HG03175 (cell line): Measurements from ENCODE around the gene OR13A1.
"Not testable (repeated sequence)": the region's sequence is repeated elsewhere in the genome, so short reads cannot be mapped to it uniquely, and the experiment has no call there.

ENCODE experiments used
- ATAC-seq: cut with Tn5 transposase; IDR thresholded peaks from one replicate; pipeline ENCODE4 v1.9.1; 2021; ENCODE audit warnings: mild to moderate bottlenecking, moderate library complexity; ENCODE audit not compliant: unreplicated experiment

The OR13A1 gene

DNA sequence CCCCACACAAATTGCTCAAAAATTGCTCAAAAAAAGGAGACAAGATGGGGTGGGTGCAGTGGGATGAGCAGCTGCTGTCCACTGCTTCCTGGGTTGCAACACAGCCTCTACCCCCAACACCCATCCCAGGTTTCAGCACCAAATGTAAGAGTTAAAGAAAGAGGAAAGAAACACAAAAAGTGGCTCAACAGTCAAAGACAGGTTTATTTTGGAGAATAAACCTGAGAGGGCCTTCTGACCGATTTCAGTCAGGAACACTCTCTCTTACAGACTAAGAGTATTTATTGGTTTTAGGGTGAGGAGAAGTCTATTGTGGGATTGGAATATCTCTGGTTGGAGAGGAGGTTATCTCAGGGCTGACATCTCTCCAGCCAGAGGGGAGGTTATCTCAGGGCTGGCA, 28.4 kb downstream of the OR13A1 start:
- no peak for ATAC-seq

DNA sequence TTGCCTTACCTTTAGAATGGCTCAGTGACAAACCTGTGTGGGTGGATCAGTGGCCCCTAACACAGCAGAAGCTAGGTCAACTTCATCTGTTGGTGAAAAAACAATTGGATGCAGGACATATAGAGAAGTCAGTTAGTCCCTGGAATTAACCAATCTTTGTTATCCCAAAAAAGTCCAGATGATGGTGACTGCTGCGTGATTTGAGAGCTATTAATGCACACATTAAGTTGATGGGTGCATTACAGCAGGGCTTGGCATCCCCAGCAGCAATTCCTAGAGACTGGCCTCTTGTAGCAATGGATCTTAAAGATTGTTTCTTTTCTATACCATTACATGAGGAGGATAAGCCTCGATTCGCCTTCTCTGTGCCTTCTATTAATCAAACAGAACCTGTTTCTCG, 33.3 kb downstream of the OR13A1 start:
- ATAC-seq = no peak

DNA sequence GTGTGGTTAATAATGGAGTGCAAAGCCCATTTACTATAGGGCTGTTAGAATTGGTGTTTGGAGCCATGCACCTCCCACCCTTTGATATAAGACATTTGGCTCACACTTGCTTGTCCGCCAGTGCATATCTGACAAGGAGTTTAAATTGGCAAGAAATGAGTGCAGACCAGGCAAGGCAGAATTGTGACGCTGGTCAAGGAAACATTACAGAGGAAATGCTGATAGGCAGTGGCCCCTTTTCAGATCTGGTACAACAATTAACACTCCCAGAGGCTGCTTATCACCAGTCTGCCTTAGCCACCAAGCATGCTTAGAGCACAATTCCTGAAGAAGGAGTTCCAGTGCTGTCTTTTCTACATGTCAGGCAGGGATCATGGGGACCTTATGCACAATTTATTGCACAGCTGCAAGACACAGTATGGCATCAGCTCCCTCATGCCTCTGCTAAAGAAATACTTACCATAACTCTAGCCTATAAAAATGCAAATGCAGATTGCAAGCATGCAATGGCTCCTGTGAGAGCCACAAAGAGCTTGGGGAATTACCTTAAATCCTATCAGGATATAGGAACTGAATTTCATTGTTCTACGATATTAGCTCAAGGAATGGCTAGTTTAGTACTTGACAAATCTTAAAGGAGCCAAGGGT, 35.2 kb downstream of the OR13A1 start:
- ATAC-seq = no peak

DNA sequence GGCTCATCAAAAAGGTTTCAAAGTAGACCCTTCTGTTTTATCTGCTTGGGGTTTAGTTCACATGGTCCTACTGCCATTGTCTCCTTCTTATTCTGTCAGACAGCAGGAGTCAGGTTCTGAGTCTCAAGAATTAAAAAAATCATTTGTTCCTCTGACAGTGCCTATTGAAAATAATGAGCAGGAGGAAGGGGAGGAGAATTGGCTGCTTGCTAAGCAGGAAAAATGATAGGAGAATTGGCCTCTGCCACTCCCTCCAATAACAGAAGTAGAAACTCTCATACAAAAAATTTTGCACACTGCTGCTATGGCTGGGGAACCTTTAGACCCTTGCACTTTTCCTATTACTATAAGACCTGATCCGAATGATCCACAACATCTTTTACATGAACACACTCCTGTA, 35.7 kb downstream of the OR13A1 start:
- no peak for ATAC-seq

DNA sequence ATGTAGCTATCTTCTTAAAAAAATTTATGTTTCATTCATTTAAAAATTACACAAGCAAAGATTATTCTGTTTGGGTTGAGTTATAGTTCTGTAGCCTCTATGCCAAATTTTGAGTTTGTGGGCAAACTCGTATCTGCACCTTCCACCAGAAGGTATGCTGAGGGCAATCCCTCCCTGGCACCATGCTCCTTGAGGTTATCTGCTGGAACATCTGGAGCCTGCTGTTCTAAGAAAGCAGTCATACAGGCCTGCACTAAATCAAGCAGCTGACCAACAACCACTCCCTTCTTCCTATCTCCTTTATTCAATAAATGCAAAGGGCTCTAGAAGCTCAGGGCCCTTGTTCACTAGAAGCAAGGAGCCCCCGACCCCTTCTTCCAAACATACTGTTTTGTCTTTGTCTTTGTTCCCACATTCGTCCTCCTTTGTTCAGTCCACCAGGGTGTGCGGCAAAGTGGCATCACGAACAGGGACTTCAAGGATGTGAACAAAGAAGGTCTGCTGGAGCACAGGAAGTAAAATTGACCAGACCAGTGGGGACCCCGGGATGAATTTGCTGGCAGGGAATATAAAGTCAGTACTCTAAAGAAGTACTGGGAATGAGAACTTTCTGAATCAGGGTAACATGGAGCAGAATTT, 36.4 kb downstream of the OR13A1 start:
- no peak for ATAC-seq

DNA sequence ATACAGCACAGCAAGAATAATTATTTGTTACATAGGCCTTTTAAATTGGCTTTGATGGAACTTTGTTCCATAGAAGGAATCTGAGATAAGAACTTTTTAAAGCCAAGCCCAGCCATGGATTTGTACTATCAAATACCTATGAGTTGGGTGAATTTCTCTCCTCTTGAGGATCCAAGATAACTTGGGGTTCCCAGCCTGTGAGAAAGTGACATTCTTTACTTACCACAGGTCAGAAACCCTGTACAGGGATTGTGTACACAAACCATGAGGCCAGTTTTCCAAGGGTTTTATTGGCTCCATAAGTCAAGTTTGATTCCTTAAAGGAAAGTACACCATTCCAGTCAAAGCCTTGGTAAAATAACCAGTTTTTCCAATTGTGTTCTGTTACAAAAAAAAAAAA, 39.3 kb downstream of the OR13A1 start:
- ATAC-seq = not testable (repeated sequence)

DNA sequence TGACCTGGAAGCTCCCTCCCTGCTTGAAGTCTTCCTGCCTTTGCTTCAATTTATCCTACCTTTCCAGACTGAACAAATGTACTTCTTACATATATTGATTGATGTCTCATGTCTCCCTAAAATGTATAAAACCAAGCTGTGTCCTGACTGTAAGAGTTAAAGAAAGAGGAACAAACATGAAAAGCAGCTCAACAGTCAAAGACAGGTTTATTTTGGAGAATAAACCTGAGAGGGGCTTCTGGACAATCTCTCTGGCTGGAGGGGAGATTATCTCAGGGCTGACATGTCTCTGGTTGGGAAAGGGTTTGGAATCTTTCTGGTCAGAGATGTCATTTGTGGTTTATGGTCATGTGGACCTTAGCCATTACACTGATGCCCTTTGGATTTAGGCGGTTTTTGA, 41.0 kb downstream of the OR13A1 start:
- ATAC-seq = no peak

DNA sequence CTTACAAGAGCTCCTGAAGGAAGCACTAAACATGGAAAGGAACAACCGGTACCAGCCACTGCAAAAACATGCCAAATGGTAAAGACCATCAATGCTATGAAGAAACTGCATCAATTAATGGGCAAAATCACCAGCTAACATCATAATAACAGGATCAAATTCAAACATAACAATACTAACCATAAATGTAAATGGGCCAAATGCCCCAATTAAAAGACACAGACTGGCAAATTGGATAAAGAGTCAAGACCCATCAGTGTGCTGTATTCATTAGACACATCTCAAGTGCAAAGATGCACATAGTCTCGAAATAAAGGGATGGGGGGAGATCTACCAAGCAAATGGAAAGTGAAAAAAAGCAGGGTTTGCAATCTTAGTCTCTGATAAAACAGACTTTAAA, 47.6 kb downstream of the OR13A1 start:
- ATAC-seq = not testable (repeated sequence)

DNA sequence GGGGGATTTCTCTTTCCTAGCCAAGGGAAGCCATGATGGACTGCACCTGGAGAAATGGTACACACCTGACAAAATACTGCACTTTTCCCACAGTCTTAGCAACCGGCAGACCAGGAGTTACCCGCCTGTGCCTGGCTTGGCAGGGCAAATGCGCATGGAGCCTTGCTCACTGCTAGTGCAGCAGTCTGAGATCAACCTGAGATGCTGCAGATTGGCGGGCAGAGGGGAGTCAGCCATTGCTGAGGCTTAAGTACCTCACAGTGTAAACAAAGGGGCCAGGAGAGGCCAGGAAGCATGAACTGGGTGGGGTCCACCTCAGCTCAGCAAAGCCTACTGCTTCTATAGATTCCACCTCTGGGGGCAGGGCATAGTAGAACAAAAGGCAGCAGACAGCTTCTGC, 49.4 kb downstream of the OR13A1 start:
- ATAC-seq = no peak

DNA sequence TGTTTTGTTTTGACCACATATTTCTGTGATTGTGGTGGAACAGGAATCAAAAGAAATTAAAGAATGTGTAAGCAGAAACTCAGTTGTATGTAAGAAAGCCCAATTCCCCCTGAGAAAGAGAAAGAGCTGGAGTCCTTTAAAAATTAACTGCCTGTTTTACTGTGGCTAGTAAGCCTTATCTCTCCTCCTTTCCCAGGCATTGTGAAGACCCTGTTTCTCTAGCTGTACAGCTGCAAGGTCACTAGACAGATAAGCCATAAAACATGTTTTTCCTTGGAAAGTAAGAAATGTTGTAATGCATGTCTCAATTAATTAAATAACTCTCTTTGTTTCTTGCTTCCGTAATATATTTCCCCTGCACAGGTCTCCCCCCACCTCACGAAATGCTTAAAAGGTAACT, 53.5 kb downstream of the OR13A1 start:
- no peak for ATAC-seq

DNA sequence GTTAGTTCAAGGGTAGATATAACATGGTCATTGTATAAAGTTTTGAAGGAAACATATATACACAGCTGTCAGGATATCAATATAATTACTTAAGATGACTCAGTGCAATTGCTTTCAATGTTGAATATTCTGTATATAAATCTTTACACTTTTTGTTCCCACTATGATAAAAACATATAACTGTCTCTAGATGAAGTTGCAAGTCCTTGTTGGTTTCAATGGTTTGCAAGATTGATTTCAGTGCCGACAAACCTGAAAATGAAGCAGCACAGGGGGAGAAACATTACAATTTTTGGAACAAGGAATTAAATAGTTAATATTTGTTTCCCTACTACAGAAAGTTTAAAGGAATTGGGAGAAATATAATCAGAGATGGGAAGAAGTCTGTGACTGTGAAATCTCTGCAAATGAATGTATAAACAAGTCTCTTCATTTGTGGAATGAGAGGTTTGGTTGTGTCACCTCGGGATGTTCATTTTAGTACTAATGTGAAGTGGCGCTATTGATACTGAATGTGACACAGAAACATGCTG, 54.1 kb downstream of the OR13A1 start:
- no peak for ATAC-seq

DNA sequence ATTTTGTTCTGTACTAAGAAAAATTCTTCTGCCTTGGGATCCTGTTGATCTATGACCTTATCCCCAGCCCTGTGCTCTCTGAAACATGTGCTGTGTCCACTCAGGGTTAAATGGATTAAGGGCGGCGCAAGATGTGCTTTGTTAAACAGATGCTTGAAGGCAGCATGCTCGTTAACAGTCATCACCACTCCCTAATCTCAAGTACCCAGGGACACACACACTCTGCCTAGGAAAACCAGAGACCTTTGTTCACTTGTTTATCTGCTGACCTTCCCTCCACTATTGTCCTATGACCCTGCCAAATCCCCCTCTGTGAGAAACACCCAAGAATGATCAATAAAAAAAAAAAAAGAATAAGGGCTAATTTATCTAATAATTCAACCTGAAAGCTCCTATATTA, 54.8 kb downstream of the OR13A1 start:
- ATAC-seq = not testable (repeated sequence)

DNA sequence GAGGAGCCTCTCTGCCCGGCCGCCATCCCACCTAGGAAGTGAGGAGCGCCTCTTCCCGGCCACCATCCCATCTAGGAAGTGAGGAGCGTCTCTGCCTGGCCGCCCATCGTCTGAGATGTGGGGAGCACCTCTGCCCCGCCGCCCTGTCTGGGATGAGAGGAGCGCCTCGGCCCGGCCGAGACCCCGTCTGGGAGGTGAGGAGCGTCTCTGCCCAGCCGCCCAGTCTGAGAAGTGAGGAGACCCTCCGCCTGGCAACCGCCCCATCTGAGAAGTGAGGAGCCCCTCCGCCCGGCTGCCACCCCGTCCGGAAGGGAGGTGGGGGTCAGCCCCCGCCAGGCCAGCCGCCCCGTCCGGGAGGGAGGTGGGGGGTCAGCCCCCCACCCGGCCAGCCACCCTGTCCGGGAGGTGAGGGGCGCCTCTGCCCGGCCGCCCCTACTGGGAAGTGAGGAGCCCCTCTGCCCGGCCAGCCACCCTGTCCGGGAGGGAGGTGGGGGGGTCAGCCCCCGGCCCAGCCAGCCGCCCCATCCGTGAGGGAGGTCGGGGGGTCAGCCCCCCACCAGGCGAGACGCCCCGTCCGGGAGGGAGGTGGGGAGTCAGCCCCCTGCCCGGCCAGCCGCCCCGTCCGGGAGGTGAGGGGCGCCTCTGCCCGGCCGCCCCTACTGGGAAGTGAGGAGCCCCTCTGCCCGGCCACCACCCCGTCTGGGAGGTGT, 55.5 kb downstream of the OR13A1 start:
- not testable (repeated sequence) for ATAC-seq

DNA sequence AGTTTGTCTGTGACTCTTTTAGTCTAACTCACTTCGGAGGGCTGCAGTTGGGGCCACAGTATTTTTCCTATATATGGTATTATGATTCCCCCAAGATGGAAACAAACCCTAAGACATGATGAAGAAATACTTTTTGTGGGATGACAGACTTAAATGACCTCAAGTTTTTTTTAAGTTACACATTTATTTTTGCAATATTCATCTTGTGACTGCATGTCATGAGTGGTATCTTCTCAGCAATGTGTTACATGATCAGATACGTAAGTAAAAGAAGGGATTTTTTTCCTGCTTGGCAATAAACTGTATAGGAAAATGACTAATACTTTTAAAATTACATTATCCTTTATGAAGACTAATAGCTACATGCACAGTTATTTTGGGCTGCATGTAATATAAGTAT, 57.8 kb downstream of the OR13A1 start:
- no peak for ATAC-seq

DNA sequence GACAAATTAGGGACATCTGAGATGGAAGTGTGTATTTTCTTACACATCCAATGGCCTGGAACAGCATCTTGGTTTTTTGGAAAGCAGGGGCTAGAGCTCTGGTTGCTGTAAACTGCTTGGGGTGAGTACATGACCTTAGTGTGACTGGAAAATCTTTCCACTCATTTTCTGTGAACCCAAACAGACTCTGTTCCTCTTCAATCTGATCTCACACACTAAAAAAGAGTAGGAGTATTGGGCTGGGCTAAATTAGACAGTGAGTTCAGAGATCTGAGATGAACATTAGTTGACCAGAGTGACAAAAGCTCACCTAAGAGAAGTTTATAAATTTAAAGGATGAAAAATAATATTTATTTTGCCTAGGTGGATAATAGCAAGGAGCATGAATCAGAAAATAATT, 59.2 kb downstream of the OR13A1 start:
- ATAC-seq = no peak

DNA sequence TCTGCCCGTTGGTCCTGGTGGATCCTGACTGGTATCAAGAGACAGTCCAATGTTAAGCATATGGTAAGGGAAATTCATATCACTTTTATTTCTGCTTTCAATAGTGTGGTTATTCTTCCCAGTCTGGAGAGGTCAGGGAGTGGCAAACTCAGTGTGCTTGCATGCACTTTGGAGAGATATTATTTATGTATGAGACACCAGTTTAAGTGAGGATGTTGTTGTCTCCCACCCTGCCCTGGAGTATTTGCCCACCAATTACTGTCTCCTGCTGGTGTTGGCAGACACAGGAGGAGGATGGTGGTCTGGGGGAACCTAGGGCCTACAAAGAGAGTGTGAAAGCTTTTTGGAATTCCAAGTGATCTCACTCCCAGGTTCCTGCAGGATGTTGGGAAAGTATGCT, 59.7 kb downstream of the OR13A1 start:
- ATAC-seq = no peak

DNA sequence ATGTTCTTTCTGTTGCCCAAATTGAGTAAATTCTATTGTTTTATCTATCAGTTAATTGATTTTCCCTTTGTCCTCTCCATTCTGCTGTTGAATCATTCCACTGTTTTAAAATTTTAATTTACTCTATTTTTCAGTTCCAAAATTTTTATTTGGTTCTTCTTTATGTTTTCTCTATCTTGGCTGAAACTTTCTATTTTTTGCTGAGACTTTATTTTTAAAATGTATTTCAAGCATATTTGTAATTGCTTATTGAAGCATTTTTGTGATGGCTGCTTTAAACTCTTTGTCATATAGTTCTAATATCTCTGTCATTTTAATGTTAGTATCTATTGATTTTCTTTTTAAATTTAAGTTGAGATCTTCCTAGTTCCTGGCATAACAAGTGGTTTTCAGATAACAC, 60.5 kb downstream of the OR13A1 start:
- no peak for ATAC-seq

DNA sequence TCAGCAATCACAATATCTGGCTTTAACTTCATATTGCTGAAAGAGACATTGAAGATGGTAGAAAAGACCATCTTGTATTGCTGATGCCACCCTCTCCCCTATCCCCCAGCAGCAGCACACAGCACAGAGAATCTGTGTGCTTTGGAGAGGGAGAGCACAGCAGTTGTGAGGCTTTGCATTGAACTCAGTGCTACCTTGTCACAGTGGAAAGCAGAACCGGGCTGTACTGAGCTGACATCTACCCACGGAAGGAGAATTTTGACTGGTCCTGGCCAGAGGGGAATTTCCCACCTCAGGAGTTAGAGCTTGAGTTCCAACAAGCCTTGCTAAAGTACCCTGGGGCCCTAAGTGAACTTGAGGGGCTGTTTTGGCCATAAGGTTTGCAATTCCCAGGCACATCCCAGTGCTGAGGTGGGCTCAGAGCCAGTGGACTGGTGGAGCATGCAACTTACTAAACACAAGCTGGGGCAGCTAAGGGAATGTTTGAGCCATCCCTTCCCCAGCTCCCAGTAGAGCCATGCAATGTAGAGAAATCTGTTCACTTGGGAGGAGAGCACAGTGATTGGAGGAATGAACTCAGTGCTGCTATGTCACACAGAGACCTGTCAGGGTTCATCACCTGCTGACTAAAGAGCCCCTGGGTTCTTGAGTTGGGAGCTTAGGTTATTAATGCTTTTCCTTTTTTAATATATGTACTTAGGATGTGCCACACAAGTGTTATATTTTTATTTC, 62.1 kb downstream of the OR13A1 start:
- peak; percentile 60 for ATAC-seq
